ENCODE results near the gene TMEM175.

The TMEM175 gene

DNA sequence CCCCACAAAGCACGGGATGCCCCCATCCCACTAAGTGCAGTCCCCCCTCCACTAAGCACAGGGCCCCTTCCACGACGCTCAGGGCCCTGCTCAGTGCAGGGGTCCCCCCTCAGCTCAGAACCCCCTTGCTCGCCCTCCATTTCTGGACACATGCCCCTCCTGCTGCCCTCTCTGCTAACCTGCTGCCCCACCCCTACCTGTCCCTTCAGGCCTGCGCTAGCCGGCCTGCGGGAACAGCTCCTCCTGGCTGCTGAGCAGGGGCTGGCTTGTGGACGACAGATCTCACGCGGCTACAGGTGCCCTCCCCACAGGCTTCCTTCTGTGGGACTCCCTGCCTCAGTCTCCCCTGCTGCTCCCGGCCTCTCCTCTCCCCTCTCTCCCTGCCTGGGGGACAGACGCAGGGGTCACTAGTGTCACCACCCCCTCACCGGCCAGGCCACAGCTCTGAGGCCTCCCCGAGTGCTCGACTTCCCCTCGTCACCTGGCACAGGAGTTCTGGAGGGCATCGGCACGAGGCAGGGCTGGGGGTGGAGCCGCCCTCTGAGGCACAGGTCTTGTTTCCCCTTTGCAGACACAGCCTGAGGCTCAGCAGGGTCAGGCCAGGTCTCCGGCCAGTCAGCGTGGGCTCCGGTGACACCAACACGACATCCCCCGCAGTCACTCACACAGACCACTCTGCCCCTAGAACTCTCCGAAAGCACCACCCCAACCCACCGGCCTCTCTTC, 21.7 kb upstream of the TMEM175 start:
- no peaks in the 10 kb centered on the region for H3K27me3 ChIP-seq (ENCODE audit: low read depth, low read length)
- H3K4me2 ChIP-seq (ENCODE audit: low read length) = no peak overlapping the region
- TF ChIP-seq, protein P1, sequence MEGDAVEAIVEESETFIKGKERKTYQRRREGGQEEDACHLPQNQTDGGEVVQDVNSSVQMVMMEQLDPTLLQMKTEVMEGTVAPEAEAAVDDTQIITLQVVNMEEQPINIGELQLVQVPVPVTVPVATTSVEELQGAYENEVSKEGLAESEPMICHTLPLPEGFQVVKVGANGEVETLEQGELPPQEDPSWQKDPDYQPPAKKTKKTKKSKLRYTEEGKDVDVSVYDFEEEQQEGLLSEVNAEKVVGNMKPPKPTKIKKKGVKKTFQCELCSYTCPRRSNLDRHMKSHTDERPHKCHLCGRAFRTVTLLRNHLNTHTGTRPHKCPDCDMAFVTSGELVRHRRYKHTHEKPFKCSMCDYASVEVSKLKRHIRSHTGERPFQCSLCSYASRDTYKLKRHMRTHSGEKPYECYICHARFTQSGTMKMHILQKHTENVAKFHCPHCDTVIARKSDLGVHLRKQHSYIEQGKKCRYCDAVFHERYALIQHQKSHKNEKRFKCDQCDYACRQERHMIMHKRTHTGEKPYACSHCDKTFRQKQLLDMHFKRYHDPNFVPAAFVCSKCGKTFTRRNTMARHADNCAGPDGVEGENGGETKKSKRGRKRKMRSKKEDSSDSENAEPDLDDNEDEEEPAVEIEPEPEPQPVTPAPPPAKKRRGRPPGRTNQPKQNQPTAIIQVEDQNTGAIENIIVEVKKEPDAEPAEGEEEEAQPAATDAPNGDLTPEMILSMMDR (IDR thresholded peaks at IDR 0.05; ENCODE audit: low read depth, low read length) = no peak
- no peak for TF ChIP-seq EZH2phosphoT487 (IDR thresholded peaks at IDR 0.05; ENCODE audit: low read depth)
- peaks cover 29% of the 10 kb centered on the region for H4K20me1 ChIP-seq (ENCODE audit: insufficient read depth, low read length)
- H3K9me3 ChIP-seq (ENCODE audit: insufficient read depth, low read length) = no peaks in the 10 kb centered on the region
- no peak overlapping the region for H3K9ac ChIP-seq (ENCODE audit: low read length)
- peaks cover 28% of the 10 kb centered on the region for H3K79me2 ChIP-seq (ENCODE audit: low read length)
- H3K4me1 ChIP-seq (ENCODE audit: low read length) = peaks cover 10% of the 10 kb centered on the region
- H3K4me3 ChIP-seq (ENCODE audit: low read length) = no peak overlapping the region
- no peak overlapping the region for H2AFZ ChIP-seq (ENCODE audit: low read depth, low read length)
- H3K27ac ChIP-seq (ENCODE audit: low read length) = no peak overlapping the region
- H3K36me3 ChIP-seq (replicated peaks; ENCODE audit: low read depth, low read length) = peaks cover 8% of the 10 kb centered on the region

DNA sequence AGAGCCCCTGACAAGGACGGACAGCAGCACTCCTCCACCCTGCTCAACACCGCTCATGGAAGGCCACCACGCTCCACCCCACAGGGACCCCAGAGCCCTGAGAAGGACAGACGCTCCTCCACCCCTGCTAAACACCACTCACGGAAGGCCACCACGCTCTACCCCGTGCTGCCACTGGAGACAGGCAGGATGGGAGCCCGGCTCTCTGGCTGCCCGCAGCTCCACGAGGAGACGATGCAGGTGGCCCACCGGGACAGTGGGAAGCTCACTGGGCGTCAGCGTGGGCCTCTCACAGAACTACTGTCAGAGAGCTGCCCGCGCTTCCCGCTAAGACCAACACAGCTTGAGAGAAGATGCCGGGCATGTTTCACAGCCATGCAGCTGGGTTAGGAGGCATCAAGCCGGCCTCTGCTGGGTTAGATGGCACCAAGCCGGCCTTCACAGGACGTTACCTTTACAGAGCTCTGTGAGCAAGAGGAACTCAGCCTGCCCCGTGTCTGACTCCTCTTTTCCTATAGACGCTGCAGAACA, 21.0 kb upstream of the TMEM175 start:
- H3K27ac ChIP-seq (ENCODE audit: low read length) = no peak overlapping the region
- H3K79me2 ChIP-seq (ENCODE audit: low read length) = peaks cover 33% of the 10 kb centered on the region
- H3K4me1 ChIP-seq (ENCODE audit: low read length) = peaks cover 15% of the 10 kb centered on the region
- H2AFZ ChIP-seq (ENCODE audit: low read depth, low read length) = no peak overlapping the region
- no peak overlapping the region for H3K4me2 ChIP-seq (ENCODE audit: low read length)
- TF ChIP-seq, protein P1 (IDR thresholded peaks at IDR 0.05; ENCODE audit: low read depth, low read length) = no peak
- TF ChIP-seq EZH2phosphoT487 (IDR thresholded peaks at IDR 0.05; ENCODE audit: low read depth) = no peak
- no peak overlapping the region for H3K9ac ChIP-seq (ENCODE audit: low read length)
- H4K20me1 ChIP-seq (ENCODE audit: insufficient read depth, low read length) = peaks cover 36% of the 10 kb centered on the region
- no peaks in the 10 kb centered on the region for H3K9me3 ChIP-seq (ENCODE audit: insufficient read depth, low read length)
- H3K27me3 ChIP-seq (ENCODE audit: low read depth, low read length) = no peaks in the 10 kb centered on the region
- peaks cover 5% of the 10 kb centered on the region for H3K36me3 ChIP-seq (replicated peaks; ENCODE audit: low read depth, low read length)
- no peak overlapping the region for H3K4me3 ChIP-seq (ENCODE audit: low read length)

DNA sequence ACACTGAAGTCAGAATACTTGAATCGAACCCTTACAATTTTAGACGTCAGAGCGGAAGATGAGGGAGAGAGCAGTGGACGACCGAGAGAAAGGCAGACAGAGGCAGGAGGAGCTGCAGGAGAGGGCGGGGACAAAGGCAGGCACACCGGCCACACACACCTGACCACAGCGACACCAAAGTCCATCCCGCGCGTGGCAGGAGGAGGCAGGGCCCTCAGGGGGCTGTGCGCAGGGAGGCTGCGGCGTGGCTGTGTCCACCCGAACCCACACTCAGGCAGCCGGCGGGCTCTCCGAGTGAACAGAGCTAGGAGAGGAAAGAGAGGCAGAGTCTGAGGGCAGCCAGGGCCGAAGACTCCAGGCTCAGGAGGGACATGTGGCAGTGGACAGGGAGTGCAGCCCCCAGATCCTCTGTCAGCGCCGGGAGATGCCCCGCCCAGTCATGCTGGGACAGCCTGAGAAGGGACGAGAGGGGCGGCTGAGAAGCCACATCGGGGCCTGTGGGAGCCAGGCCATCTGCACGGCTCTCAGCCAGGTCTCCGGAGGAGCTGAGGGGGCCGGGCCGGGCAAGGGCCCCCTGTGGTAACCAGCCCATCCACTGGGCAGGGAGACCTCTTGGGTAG, 20.3 kb upstream of the TMEM175 start:
- Histone ChIP-seq H3K9ac (ENCODE audit: low read length) (no peak overlapping the region), H3K36me3 (replicated peaks; ENCODE audit: low read depth, low read length) (peaks cover 5% of the 10 kb centered on the region), H3K79me2 (ENCODE audit: low read length) (peaks cover 33% of the 10 kb centered on the region), H3K4me3 (ENCODE audit: low read length) (no peak overlapping the region), H3K27me3 (ENCODE audit: low read depth, low read length) (no peaks in the 10 kb centered on the region), H3K9me3 (ENCODE audit: insufficient read depth, low read length) (no peaks in the 10 kb centered on the region), H3K4me1 (ENCODE audit: low read length) (peaks cover 15% of the 10 kb centered on the region), H3K27ac (ENCODE audit: low read length) (no peak overlapping the region), H4K20me1 (ENCODE audit: insufficient read depth, low read length) (peaks cover 43% of the 10 kb centered on the region), H3K4me2 (ENCODE audit: low read length) (no peak overlapping the region), H2AFZ (ENCODE audit: low read depth, low read length) (no peak overlapping the region)
- TF ChIP-seq, protein P1 (IDR thresholded peaks at IDR 0.05; ENCODE audit: low read depth, low read length) = no peak
- TF ChIP-seq EZH2phosphoT487 (IDR thresholded peaks at IDR 0.05; ENCODE audit: low read depth) = no peak

DNA sequence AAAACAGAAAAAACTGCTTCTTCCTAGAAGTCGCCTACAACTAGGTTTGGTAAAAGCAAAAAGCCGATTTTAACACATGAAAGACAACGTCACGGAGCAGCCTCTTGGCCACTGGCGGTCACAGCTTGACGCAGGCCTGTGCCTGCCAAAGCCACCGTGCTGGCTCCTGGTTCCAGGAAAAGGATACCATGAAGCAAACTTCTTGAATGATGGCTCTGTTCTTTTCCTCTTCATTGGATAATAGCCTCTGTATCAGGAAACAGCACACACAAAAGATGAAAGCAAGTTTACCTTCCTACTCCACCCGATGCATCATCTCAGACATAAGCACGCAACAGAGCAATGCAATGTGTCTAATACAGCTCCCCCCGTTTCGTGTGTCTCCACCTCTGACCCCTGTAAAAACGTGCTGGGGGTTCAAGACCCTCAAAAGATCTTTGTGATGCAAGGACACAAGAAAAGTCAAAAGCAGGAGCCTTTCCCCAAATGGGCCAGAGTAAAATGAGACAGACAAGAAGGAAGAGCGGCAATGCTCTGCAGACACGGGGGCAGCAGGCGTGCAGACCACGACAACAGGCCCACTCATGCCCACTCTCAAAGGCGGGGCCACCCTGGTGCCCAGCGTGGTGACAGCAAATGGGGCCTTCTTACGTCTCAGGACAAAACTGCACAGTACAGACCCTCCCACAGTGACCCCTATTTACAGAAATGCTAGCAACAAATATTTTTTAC, 19.5 kb upstream of the TMEM175 start:
- H3K79me2 ChIP-seq (ENCODE audit: low read length) = peaks cover 39% of the 10 kb centered on the region
- H3K27ac ChIP-seq (ENCODE audit: low read length) = no peak overlapping the region
- no peaks in the 10 kb centered on the region for H3K27me3 ChIP-seq (ENCODE audit: low read depth, low read length)
- no peaks in the 10 kb centered on the region for H3K9me3 ChIP-seq (ENCODE audit: insufficient read depth, low read length)
- H2AFZ ChIP-seq (ENCODE audit: low read depth, low read length) = no peak overlapping the region
- TF ChIP-seq, protein P1 (IDR thresholded peaks at IDR 0.05; ENCODE audit: low read depth, low read length) = no peak
- no peak for TF ChIP-seq EZH2phosphoT487 (IDR thresholded peaks at IDR 0.05; ENCODE audit: low read depth)
- peaks cover 5% of the 10 kb centered on the region for H3K36me3 ChIP-seq (replicated peaks; ENCODE audit: low read depth, low read length)
- H3K4me1 ChIP-seq (ENCODE audit: low read length) = peaks cover 15% of the 10 kb centered on the region
- H4K20me1 ChIP-seq (ENCODE audit: insufficient read depth, low read length) = peaks cover 50% of the 10 kb centered on the region
- H3K4me3 ChIP-seq (ENCODE audit: low read length) = no peak overlapping the region
- H3K4me2 ChIP-seq (ENCODE audit: low read length) = no peak overlapping the region
- no peak overlapping the region for H3K9ac ChIP-seq (ENCODE audit: low read length)
